HFFc6 (cell line): ENCODE data around the gene CFDP1. TPM values are rescaled to one million over a fixed set of nuclear protein-coding genes. Genes with fewer than 3 reads are reported as not detected.

Experiments
- DNase-seq: peaks from one replicate; pipeline ENCODE4 v3.0.0-alpha.2; 2018
- H3K27ac Mint-ChIP-seq: 2 replicates; pipeline ENCODE4 v1.8.0; 2020; ENCODE audit warnings: mild to moderate bottlenecking, mixed read lengths
- H3K27me3 Mint-ChIP-seq: 2 replicates; pipeline ENCODE4 v1.8.0; 2021; ENCODE audit warnings: mild to moderate bottlenecking, moderate library complexity, mixed read lengths; ENCODE audit not compliant: insufficient read depth
- H3K36me3 Mint-ChIP-seq: 2 replicates; pipeline ENCODE4 v1.8.0; 2021; ENCODE audit warnings: low read depth, mixed read lengths
- H3K4me1 Mint-ChIP-seq: 2 replicates; pipeline ENCODE4 v1.8.0; 2020; ENCODE audit warnings: low read depth, mixed read lengths
- H3K4me3 Mint-ChIP-seq: 2 replicates; pipeline ENCODE4 v1.8.0; 2020; ENCODE audit warnings: mild to moderate bottlenecking, moderate library complexity, mixed read lengths
- H3K9me3 Mint-ChIP-seq: 2 replicates; pipeline ENCODE4 v1.8.0; 2020; ENCODE audit warnings: mild to moderate bottlenecking, mixed read lengths
- CTCF ChIP-seq: fragments of 200-600 bp; sonication (generic); IDR thresholded peaks from 2 replicates; pipeline ENCODE4 v1.5.0; 2021; ENCODE audit warnings: antibody characterized with exemption, mild to moderate bottlenecking
- total RNA-seq, 6 experiments: library from RNA; stranded (reverse); fragmentation: NEBNext Ultra II Directional; extraction: Animal tissue kit (Norgen Biotek cat#: 25700); gene quantifications; 2 replicates in 1 of 6; 3 replicates in 5 of 6; pipeline ENCODE4 v1.2.3, GENCODE V29; 2021

The CFDP1 gene
- total RNA-seq, 6 experiments from 2014 or later: 33.0 to 43.1 (median 37.6) TPM

GRCh38 chr16:75315539-75316306, 117.6 kb downstream of the CFDP1 start:
- H3K4me1 Mint-ChIP-seq: peaks cover 60% of the 10 kb centered on the region
- no peak for TF ChIP-seq CTCF
- no peaks in the 10 kb centered on the region for H3K9me3 Mint-ChIP-seq
- peaks cover 2% of the 10 kb centered on the region; the same call in 1 of the 2 replicates for H3K27me3 Mint-ChIP-seq
- peaks cover 17% of the 10 kb centered on the region for H3K36me3 Mint-ChIP-seq
- no peak for DNase-seq
- no peak overlapping the region for H3K4me3 Mint-ChIP-seq
- no peak overlapping the region for H3K27ac Mint-ChIP-seq

- Mint-ChIP-seq H3K27me3 (peaks cover 2% of the 10 kb centered on the region; the same call in 1 of the 2 replicates), H3K4me3 (no peak overlapping the region), H3K9me3 (no peaks in the 10 kb centered on the region), H3K4me1 (peaks cover 53% of the 10 kb centered on the region), H3K27ac (peak overlapping the region; percentile 57; the same call in 1 of the 2 replicates), H3K36me3 (peaks cover 22% of the 10 kb centered on the region)
- no peak for TF ChIP-seq CTCF
- DNase-seq: no peak
Observed at GRCh38 chr16:75312875-75313274, 120.4 kb downstream of the CFDP1 start.

GRCh38 chr16:75311383-75311938, 121.8 kb downstream of the CFDP1 start:
- H3K4me1 Mint-ChIP-seq: peaks cover 55% of the 10 kb centered on the region
- peaks cover 2% of the 10 kb centered on the region; the same call in 1 of the 2 replicates for H3K27me3 Mint-ChIP-seq
- H3K4me3 Mint-ChIP-seq: no peak overlapping the region
- TF ChIP-seq CTCF: no peak
- peaks cover 17% of the 10 kb centered on the region for H3K36me3 Mint-ChIP-seq
- H3K27ac Mint-ChIP-seq: peak overlapping the region; percentile 4
- no peaks in the 10 kb centered on the region for H3K9me3 Mint-ChIP-seq
- DNase-seq: peak; percentile 39

- no peak for TF ChIP-seq CTCF
- peak overlapping the region; percentile 47 for H3K27ac Mint-ChIP-seq
- H3K27me3 Mint-ChIP-seq: peaks cover 2% of the 10 kb centered on the region
- peaks cover 17% of the 10 kb centered on the region for H3K36me3 Mint-ChIP-seq
- no peaks in the 10 kb centered on the region for H3K9me3 Mint-ChIP-seq
- peaks cover 58% of the 10 kb centered on the region for H3K4me1 Mint-ChIP-seq
- no peak overlapping the region for H3K4me3 Mint-ChIP-seq
- DNase-seq: no peak
Observed at GRCh38 chr16:75310541-75310940, 122.8 kb downstream of the CFDP1 start.

GRCh38 chr16:75309899-75310430, 123.3 kb downstream of the CFDP1 start:
- TF ChIP-seq CTCF: no peak
- Mint-ChIP-seq H3K36me3 (peaks cover 17% of the 10 kb centered on the region), H3K4me1 (peaks cover 62% of the 10 kb centered on the region), H3K27ac (peak overlapping the region; percentile 41), H3K4me3 (no peak overlapping the region), H3K27me3 (peaks cover 5% of the 10 kb centered on the region), H3K9me3 (no peaks in the 10 kb centered on the region)
- DNase-seq: no peak
